ENCODE measurements around the gene ZFYVE27. TPM values are rescaled to one million over a fixed set of nuclear protein-coding genes. Genes with fewer than 3 reads are reported as not detected.

Gene ZFYVE27
- total RNA-seq, 3 donors from 2014 or later = 48.8 to 83.7 (median 55.0) TPM

- intact Hi-C loops (cut with DNase I, micrococcal nuclease) = no loop called here
- peaks cover 48% of the 10 kb centered on the region for H3K4me1 ChIP-seq (ENCODE audit: low read depth)
- no peaks in the 10 kb centered on the region for H3K36me3 ChIP-seq (ENCODE audit: low read depth)
- peak overlapping the region; percentile 25 for H3K4me3 ChIP-seq
- no peaks in the 10 kb centered on the region for H3K9me3 ChIP-seq
- no peak for TF ChIP-seq CTCF (IDR thresholded peaks at IDR 0.05)
- ATAC-seq (peak; percentile 58), DNase-seq (peak; percentile 76 to 79 (median 78))
Measured at GRCh38 chr10:97714401-97715258, 22.3 kb upstream of the ZFYVE27 start.

GRCh38 chr10:97715259-97715874 is 21.6 kb upstream of the ZFYVE27 start:
- no peak for DNase-seq
- H3K4me3 ChIP-seq = no peak overlapping the region
- intact Hi-C loops (cut with DNase I, micrococcal nuclease) = no loop called here
- H3K4me1 ChIP-seq (ENCODE audit: low read depth) = peaks cover 54% of the 10 kb centered on the region
- H3K36me3 ChIP-seq (ENCODE audit: low read depth) = no peaks in the 10 kb centered on the region
- H3K9me3 ChIP-seq = no peaks in the 10 kb centered on the region
- no peak for TF ChIP-seq CTCF (IDR thresholded peaks at IDR 0.05)
- no peak for ATAC-seq

- Histone ChIP-seq H3K4me3 (no peak overlapping the region), H3K9me3 (no peaks in the 10 kb centered on the region), H3K4me1 (ENCODE audit: low read depth) (peaks cover 66% of the 10 kb centered on the region), H3K36me3 (ENCODE audit: low read depth) (no peaks in the 10 kb centered on the region)
- DNase-seq (no peak), ATAC-seq (no peak)
- intact Hi-C loops (cut with DNase I, micrococcal nuclease) = no loop called here
- no peak for TF ChIP-seq CTCF (IDR thresholded peaks at IDR 0.05)
Measured at GRCh38 chr10:97717627-97718026, 19.3 kb upstream of the ZFYVE27 start.

- H3K9me3 ChIP-seq = no peaks in the 10 kb centered on the region
- H3K4me3 ChIP-seq = no peak overlapping the region
- peaks cover 66% of the 10 kb centered on the region for H3K4me1 ChIP-seq (ENCODE audit: low read depth)
- TF ChIP-seq CTCF (IDR thresholded peaks at IDR 0.05) = no peak
- DNase-seq = no peak
- intact Hi-C loops (cut with DNase I, micrococcal nuclease) = no loop called here
- no peak for ATAC-seq
- no peaks in the 10 kb centered on the region for H3K36me3 ChIP-seq (ENCODE audit: low read depth)
Measured at GRCh38 chr10:97718178-97718577, 18.8 kb upstream of the ZFYVE27 start.

GRCh38 chr10:97718659-97719142 is 18.2 kb upstream of the ZFYVE27 start:
- H3K4me3 ChIP-seq = no peak overlapping the region
- DNase-seq (peak; percentile 89 to 97 (median 90)), ATAC-seq (peak; percentile 77)
- no peaks in the 10 kb centered on the region for H3K36me3 ChIP-seq (ENCODE audit: low read depth)
- no peaks in the 10 kb centered on the region for H3K9me3 ChIP-seq
- peaks cover 64% of the 10 kb centered on the region for H3K4me1 ChIP-seq (ENCODE audit: low read depth)
- TF ChIP-seq CTCF (IDR thresholded peaks at IDR 0.05) = no peak
- intact Hi-C loops (cut with DNase I, micrococcal nuclease) = no loop called here
